ENCODE measurements around the gene FARP2.

DNA sequence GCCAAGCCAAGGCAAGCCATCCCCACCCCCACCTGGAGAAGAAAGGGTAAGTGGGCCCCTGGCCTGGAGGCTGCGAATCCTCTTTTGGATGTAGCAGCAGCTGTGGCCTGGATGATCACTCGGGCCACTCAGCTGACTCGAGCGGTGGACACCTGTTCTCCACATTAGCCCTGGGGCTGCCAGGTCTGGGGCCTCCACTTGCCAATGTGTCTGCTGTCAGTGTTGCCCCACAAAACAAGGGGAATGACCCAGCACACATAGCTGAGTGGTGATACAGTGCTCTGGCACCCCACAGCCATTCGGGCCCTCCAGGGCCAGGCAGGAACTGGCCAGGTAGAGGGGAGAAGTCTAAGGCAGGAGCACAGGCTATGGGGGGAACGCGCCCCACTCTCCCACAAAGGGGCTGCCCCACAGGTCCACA, 149.7 kb downstream of the FARP2 start:
- TF ChIP-seq, protein P1, sequence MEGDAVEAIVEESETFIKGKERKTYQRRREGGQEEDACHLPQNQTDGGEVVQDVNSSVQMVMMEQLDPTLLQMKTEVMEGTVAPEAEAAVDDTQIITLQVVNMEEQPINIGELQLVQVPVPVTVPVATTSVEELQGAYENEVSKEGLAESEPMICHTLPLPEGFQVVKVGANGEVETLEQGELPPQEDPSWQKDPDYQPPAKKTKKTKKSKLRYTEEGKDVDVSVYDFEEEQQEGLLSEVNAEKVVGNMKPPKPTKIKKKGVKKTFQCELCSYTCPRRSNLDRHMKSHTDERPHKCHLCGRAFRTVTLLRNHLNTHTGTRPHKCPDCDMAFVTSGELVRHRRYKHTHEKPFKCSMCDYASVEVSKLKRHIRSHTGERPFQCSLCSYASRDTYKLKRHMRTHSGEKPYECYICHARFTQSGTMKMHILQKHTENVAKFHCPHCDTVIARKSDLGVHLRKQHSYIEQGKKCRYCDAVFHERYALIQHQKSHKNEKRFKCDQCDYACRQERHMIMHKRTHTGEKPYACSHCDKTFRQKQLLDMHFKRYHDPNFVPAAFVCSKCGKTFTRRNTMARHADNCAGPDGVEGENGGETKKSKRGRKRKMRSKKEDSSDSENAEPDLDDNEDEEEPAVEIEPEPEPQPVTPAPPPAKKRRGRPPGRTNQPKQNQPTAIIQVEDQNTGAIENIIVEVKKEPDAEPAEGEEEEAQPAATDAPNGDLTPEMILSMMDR (IDR thresholded peaks at IDR 0.05), result no peak
- TF ChIP-seq POLR2A (IDR thresholded peaks at IDR 0.05; ENCODE audit: low read depth), result no peak

Measured in esophagus muscularis mucosa (tissue), 3 donors.